GM19468 (cell line): ENCODE data around the gene AP2A2.

ENCODE experiments used
- ATAC-seq: cut with Tn5 transposase; IDR thresholded peaks from one replicate; pipeline ENCODE4 v1.9.1; 2021; ENCODE audit warnings: mild to moderate bottlenecking, moderate library complexity, moderate number of reproducible peaks; ENCODE audit not compliant: unreplicated experiment; ENCODE audit errors: extremely low read depth

AP2A2 gene

GRCh38 chr11:923691-924405, 1.8 kb upstream of the AP2A2 start:
- ATAC-seq: no peak

- ATAC-seq: no peak
Measured at GRCh38 chr11:924406-925157, 1.1 kb upstream of the AP2A2 start.

- ATAC-seq: no peak
Measured at GRCh38 chr11:925158-925495, 543 bp upstream of the AP2A2 start.

- ATAC-seq: no peak
Measured at GRCh38 chr11:926341-926916, 759 bp downstream of the AP2A2 start.

- ATAC-seq: no peak
Measured at GRCh38 chr11:927871-928270, 2.2 kb downstream of the AP2A2 start.

- no peak for ATAC-seq
Measured at GRCh38 chr11:928786-929185, 3.1 kb downstream of the AP2A2 start.

GRCh38 chr11:929405-929804, 3.7 kb downstream of the AP2A2 start:
- ATAC-seq: no peak

- ATAC-seq: no peak
Measured at GRCh38 chr11:931385-931784, 5.7 kb downstream of the AP2A2 start.

GRCh38 chr11:932435-932834, 6.8 kb downstream of the AP2A2 start:
- no peak for ATAC-seq

GRCh38 chr11:933142-933851, 7.6 kb downstream of the AP2A2 start:
- ATAC-seq: no peak

- no peak for ATAC-seq
Measured at GRCh38 chr11:933936-934335, 8.3 kb downstream of the AP2A2 start.

GRCh38 chr11:934527-934926, 8.9 kb downstream of the AP2A2 start:
- ATAC-seq: no peak

- ATAC-seq: no peak
Measured at GRCh38 chr11:936199-936598, 10.5 kb downstream of the AP2A2 start.

GRCh38 chr11:937841-938261, 12.2 kb downstream of the AP2A2 start:
- ATAC-seq: no peak

GRCh38 chr11:940496-941135, 14.9 kb downstream of the AP2A2 start:
- ATAC-seq: no peak

GRCh38 chr11:942823-943222, 17.2 kb downstream of the AP2A2 start:
- no peak for ATAC-seq

- ATAC-seq: no peak
Measured at GRCh38 chr11:944711-945470, 19.2 kb downstream of the AP2A2 start.

GRCh38 chr11:945986-946385, 20.3 kb downstream of the AP2A2 start:
- ATAC-seq: no peak

GRCh38 chr11:947744-948143, 22.1 kb downstream of the AP2A2 start:
- ATAC-seq: no peak

- ATAC-seq: no peak
Measured at GRCh38 chr11:951507-951906, 25.8 kb downstream of the AP2A2 start.
